ENCODE measurements around the gene FASN. TPM values are rescaled to one million over a fixed set of nuclear protein-coding genes. Genes with fewer than 3 reads are reported as not detected.

Gene FASN
- total and polyA plus RNA-seq, 2 of the 4 experiments (the other 2 are of a cell fraction): 12.4 to 56.0 TPM

- Histone ChIP-seq H3K56ac (ENCODE audit: extremely low read depth, insufficient read depth, low read length) (no peak overlapping the region), H3K18ac (ENCODE audit: low read depth, low read length) (no peak overlapping the region), H4K5ac (ENCODE audit: low read depth, low read length) (no peak overlapping the region), H2BK120ac (ENCODE audit: low read depth, low read length) (no peak overlapping the region), H2AK5ac (ENCODE audit: low read depth, low read length) (no peak overlapping the region), H2BK20ac (ENCODE audit: low read depth, low read length) (no peak overlapping the region), H3K14ac (replicated peaks; ENCODE audit: low read depth, low read length) (no peak overlapping the region), H3K4ac (ENCODE audit: low read depth, low read length) (no peak overlapping the region), H3K4me3 (ENCODE audit: insufficient read depth, low read depth, low read length) (no peak overlapping the region), H3K9me1 (ENCODE audit: insufficient read depth, low read length) (peaks cover 14% of the 10 kb centered on the region; the same call in 1 of the 2 replicates), H3K4me2 (ENCODE audit: low read depth, low read length) (no peak overlapping the region), H2BK5ac (ENCODE audit: low read depth, low read length, poor library complexity, severe bottlenecking) (no peak overlapping the region), H3K4me1 (ENCODE audit: control insufficient read depth, insufficient read depth, low read length) (peaks cover 7% of the 10 kb centered on the region), H4K8ac (ENCODE audit: low read depth in 2 of 2, low read length in 2 of 2) (no peak overlapping the region), H2AK9ac (replicated peaks; ENCODE audit: low read depth, low read length, poor library complexity) (no peak overlapping the region), H3K79me1 (ENCODE audit: low read depth in 1 of 2, low read length in 2 of 2) (peaks cover 7 to 12% of the 10 kb centered on the region in 2 experiments), H2AFZ (replicated peaks; ENCODE audit: low read length, poor library complexity) (no peak overlapping the region), H4K91ac (ENCODE audit: insufficient read depth, low read depth, low read length) (no peak overlapping the region), H3K27ac (ENCODE audit: insufficient read depth, low read length) (no peak overlapping the region), H3K9me3 (ENCODE audit: control insufficient read depth, insufficient read depth, low read length) (no peaks in the 10 kb centered on the region), H3K9ac (ENCODE audit: low read depth, low read length) (no peak overlapping the region), H3K27me3 (ENCODE audit: control insufficient read depth, insufficient read depth, low read length) (no peaks in the 10 kb centered on the region), H3K36me3 (ENCODE audit: control insufficient read depth, insufficient read depth, low read length) (no peaks in the 10 kb centered on the region), H2BK15ac (ENCODE audit: low read depth, low read length) (no peak overlapping the region), H4K20me1 (ENCODE audit: insufficient read depth, low read length) (peaks cover 5% of the 10 kb centered on the region), H3K23ac (ENCODE audit: low read depth, low read length) (no peak overlapping the region)
- WGBS, 2 experiments (ENCODE audit: extremely low coverage in 2 of 2, insufficient read length in 1 of 2): 77% methylated on average over 5 of the region's 8 CpGs; no CpG with 5 or more reads in 1 of the 2 experiments
- in situ Hi-C loops (cut with MboI; ENCODE audit: low sequenced_read_pairs): no loop called here
- dilution Hi-C loops (cut with HindIII; ENCODE audit: low sequenced_read_pairs, unreplicated experiment): no loop called here
- intact Hi-C loops (cut with micrococcal nuclease): loop anchor here (10.0 kb wide), 1 partner anchor 285 kb away; no protein-coding TSS in a partner anchor
- CTCF ChIA-PET: no interaction called here
- BruUV-seq (replicated peaks): no TSS peak
- POLR2A ChIA-PET (ENCODE audit: unreplicated experiment): no interaction called here
- ATAC-seq (ENCODE audit: low read depth) (no peak), DNase-seq (no peak)
- no peak for TF ChIP-seq NFE2L2 (IDR thresholded peaks at IDR 0.05; ENCODE audit: low read depth, low read length)
- no peak for TF ChIP-seq ELK1 (IDR thresholded peaks at IDR 0.05; ENCODE audit: borderline replicate concordance, low read depth, low read length)
- no peak for TF ChIP-seq RCOR1 (IDR thresholded peaks at IDR 0.05; ENCODE audit: insufficient replicate concordance, low read length)
- TF ChIP-seq MAZ (IDR thresholded peaks at IDR 0.05; ENCODE audit: borderline replicate concordance, low read depth, low read length): no peak
- TF ChIP-seq RFX5 (IDR thresholded peaks at IDR 0.05; ENCODE audit: low read depth, low read length): no peak
- TF ChIP-seq CEBPB (IDR thresholded peaks at IDR 0.05; ENCODE audit: low read depth, low read length): no peak
- TF ChIP-seq FOS (IDR thresholded peaks at IDR 0.05; ENCODE audit: low read depth, low read length): no peak
- no peak for TF ChIP-seq BHLHE40 (IDR thresholded peaks at IDR 0.05; ENCODE audit: low read depth, low read length)
- TF ChIP-seq CHD1 (IDR thresholded peaks at IDR 0.05; ENCODE audit: low read depth, low read length): no peak
- no peak for TF ChIP-seq CTCF (conservative IDR thresholded peaks at IDR 0.05; ENCODE audit: low read depth, low read length)
- no peak for TF ChIP-seq MXI1 (IDR thresholded peaks at IDR 0.05; ENCODE audit: borderline replicate concordance, low read depth, low read length)
- no peak for TF ChIP-seq POLR2A (IDR thresholded peaks at IDR 0.05; ENCODE audit: low read depth, low read length)
- TF ChIP-seq USF2 (IDR thresholded peaks at IDR 0.05; ENCODE audit: low read depth, low read length): no peak
- TF ChIP-seq MAFK (IDR thresholded peaks at IDR 0.05; ENCODE audit: low read depth, low read length): no peak
- TF ChIP-seq SMC3 (IDR thresholded peaks at IDR 0.05; ENCODE audit: low read depth, low read length): no peak
- TF ChIP-seq RAD21 (IDR thresholded peaks at IDR 0.05; ENCODE audit: low read length): no peak
Measured at GRCh38 chr17:82039695-82040299, 58.2 kb downstream of the FASN start.
